Measurements from ENCODE around the gene CCND3. TPM values are rescaled to one million over a fixed set of nuclear protein-coding genes. Genes with fewer than 3 reads are reported as not detected.

The CCND3 gene
- total and polyA plus RNA-seq, 4 donors = 21.1 to 44.0 (median 32.2) TPM

Small RNAs within 50 kb of the gene (small RNA-seq; reads per million reads assigned to genes)
- not detected for gene RF00019 (ENCODE audit: low replicate concordance)

Other genes starting within 250 kb of the CCND3 start
- gene TFEB, start 206.2 kb downstream of the CCND3 start, total RNA-seq = 10 to 100 TPM; 10.4 to 17.3 TPM
- 10 to 100 TPM; 32.1 to 35.2 TPM for gene TFEB, start 206.2 kb downstream of the CCND3 start, polyA plus RNA-seq (ENCODE audit: insufficient read length in 2 of 2)
- not detected for gene PGC, start 194.4 kb downstream of the CCND3 start, total RNA-seq
- gene PGC, start 194.4 kb downstream of the CCND3 start, polyA plus RNA-seq (ENCODE audit: insufficient read length in 2 of 2) = not detected
- gene FRS3, start 161.9 kb downstream of the CCND3 start, total RNA-seq = 1 to 10 TPM; 7.8 to 8.6 TPM
- gene FRS3, start 161.9 kb downstream of the CCND3 start, polyA plus RNA-seq (ENCODE audit: insufficient read length in 2 of 2) = 10 to 100 TPM; 37.1 to 40.8 TPM
- gene PRICKLE4, start 161.0 kb downstream of the CCND3 start, total RNA-seq = 1 to 10 TPM; 1.8 to 2.7 TPM
- gene PRICKLE4, start 161.0 kb downstream of the CCND3 start, polyA plus RNA-seq (ENCODE audit: insufficient read length in 2 of 2) = 1 to 10 TPM; 1.6 to 8.8 TPM
- gene TOMM6, start 154.1 kb downstream of the CCND3 start, total RNA-seq = 100 to 1,000 TPM in 1 of 2 donors, 10 to 100 TPM in 1; 42.5 to 161 TPM
- gene TOMM6, start 154.1 kb downstream of the CCND3 start, polyA plus RNA-seq (ENCODE audit: insufficient read length in 2 of 2) = 100 to 1,000 TPM; 141 to 142 TPM
- gene USP49, start 46.4 kb downstream of the CCND3 start, total RNA-seq = 1 to 10 TPM; 6.0 to 7.0 TPM
- 10 to 100 TPM; 17.7 to 19.1 TPM for gene USP49, start 46.4 kb downstream of the CCND3 start, polyA plus RNA-seq (ENCODE audit: insufficient read length in 2 of 2)
- gene MED20, start 20.7 kb downstream of the CCND3 start, total RNA-seq = 10 to 100 TPM; 21.8 to 23.3 TPM
- 10 to 100 TPM; 21.9 to 23.8 TPM for gene MED20, start 20.7 kb downstream of the CCND3 start, polyA plus RNA-seq (ENCODE audit: insufficient read length in 2 of 2)
- 1 to 10 TPM; 8.4 to 9.9 TPM for gene BYSL, start 20.3 kb downstream of the CCND3 start, total RNA-seq
- 10 to 100 TPM; 23.5 to 24.7 TPM for gene BYSL, start 20.3 kb downstream of the CCND3 start, polyA plus RNA-seq (ENCODE audit: insufficient read length in 2 of 2)
- gene TAF8, start 108.7 kb upstream of the CCND3 start, total RNA-seq = 10 to 100 TPM; 11.2 to 17.9 TPM
- gene TAF8, start 108.7 kb upstream of the CCND3 start, polyA plus RNA-seq (ENCODE audit: insufficient read length in 2 of 2) = 10 to 100 TPM; 10.5 to 15.4 TPM
- gene C6orf132, start 200.8 kb upstream of the CCND3 start, total RNA-seq = under 1 TPM; 0.10 to 0.28 TPM
- gene C6orf132, start 200.8 kb upstream of the CCND3 start, polyA plus RNA-seq (ENCODE audit: insufficient read length in 2 of 2) = under 1 TPM; 0.19 to 0.23 TPM
- 1 to 10 TPM; 1.5 to 1.9 TPM for gene GUCA1A, start 231.6 kb upstream of the CCND3 start, total RNA-seq
- 1 to 10 TPM; 4.3 to 5.8 TPM for gene GUCA1A, start 231.6 kb upstream of the CCND3 start, polyA plus RNA-seq (ENCODE audit: insufficient read length in 2 of 2)